GM21576 (cell line): Measurements from ENCODE around the gene NINJ2.

Experiments
- ATAC-seq: cut with Tn5 transposase; IDR thresholded peaks from one replicate; pipeline ENCODE4 v1.9.1; 2021; ENCODE audit warnings: mild to moderate bottlenecking, moderate library complexity; ENCODE audit not compliant: unreplicated experiment

Gene NINJ2

GRCh38 chr12:617304-617915 is 45.8 kb downstream of the NINJ2 start:
- ATAC-seq, result no peak

GRCh38 chr12:615620-616019 is 47.6 kb downstream of the NINJ2 start:
- ATAC-seq, result no peak

DNA sequence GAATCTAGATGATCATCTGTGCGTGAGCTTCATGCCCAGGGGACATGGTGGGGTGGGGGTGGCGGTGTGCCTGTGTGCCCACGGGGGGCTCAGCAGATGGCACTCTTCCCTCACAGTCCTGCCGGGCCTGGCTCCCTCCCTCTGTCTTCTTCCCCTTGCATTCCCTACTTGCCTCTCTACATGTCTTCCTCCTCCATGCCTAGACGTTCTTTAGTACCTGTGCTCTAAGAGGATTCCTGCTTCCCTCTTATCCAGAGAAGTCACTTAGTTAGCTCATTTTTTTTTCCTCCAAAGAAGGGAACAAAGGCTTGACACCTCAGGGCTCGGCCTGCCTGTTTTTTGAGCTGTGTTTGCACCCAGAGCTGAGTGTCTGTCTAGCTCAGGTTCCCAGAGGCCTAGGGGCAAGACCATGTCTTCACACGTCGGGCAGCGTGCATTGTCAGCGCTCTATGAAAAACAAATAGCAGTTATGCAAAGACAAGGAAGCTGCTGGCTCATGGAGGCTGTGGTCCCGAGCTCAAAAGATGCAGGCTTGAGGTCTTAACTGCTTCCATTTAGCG is 48.8 kb downstream of the NINJ2 start:
- ATAC-seq, result no peak

GRCh38 chr12:613996-614395 is 49.2 kb downstream of the NINJ2 start:
- ATAC-seq, result no peak

- no peak for ATAC-seq
Measured at GRCh38 chr12:612886-613285, 50.4 kb downstream of the NINJ2 start.

GRCh38 chr12:612293-612692 is 51.0 kb downstream of the NINJ2 start:
- ATAC-seq, result no peak

DNA sequence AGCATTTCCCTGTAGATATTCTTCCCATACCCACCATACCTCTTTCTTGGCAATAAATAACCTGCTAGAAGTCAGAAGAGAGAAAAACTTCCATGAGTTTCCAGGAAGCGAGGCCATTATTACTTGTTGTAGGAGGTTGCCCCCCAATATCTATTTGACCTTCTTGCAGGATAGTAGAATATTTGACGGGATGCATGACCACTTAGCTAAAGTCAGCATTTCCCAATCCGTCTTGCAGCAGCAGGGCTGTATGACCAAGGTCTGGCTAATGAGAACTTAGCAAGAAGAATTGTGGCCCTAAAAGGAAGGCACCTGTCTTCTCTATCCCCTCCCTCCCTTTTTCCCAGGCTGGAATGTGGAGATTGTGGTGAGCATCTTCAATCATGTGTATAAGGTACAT is 51.5 kb downstream of the NINJ2 start:
- no peak for ATAC-seq

- no peak for ATAC-seq
Measured at GRCh38 chr12:608921-609320, 54.3 kb downstream of the NINJ2 start.

- no peak for ATAC-seq
Measured at GRCh38 chr12:608413-608812, 54.8 kb downstream of the NINJ2 start.

DNA sequence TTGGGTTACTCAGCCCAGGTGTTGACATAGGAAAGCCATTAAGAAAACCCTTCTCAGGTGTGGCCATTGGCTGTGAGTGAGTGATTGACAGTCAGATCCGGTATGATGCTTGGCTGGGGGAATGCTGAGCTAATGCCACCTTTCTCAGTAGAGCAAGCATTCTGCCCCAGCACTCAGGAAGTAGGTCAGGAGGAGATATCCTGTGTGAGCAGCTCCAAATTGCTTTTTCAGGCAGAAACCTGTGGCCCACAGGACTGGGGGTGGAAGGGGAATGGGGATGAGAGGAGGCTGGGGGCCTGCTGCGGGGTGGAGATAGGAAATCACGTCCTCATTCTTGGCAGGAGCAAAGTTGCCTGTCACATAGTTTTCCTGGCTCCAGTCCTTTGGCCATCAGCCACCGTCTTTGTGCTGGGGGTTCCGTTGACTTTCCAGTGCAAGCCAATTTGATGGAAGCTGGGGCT is 55.7 kb downstream of the NINJ2 start:
- no peak for ATAC-seq

DNA sequence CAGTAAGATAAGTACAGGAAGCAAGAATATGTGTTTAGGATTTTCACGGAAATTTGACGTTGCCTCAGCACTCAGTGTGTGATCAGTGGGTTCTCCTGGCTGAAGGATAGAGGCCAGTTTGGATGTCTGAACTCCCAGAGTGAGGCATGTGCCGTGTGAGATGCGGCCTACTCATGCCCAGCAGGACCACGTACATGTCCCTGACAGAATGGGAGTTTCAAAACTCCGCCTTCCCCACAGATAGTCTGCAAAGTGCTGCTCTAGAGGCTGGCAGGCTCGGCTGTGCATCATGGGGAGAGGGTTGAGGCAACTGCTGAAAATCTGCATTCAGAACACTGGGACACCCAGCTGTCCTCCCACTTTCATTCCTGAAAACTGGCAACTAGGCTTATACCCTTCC is 58.3 kb downstream of the NINJ2 start:
- no peak for ATAC-seq

DNA sequence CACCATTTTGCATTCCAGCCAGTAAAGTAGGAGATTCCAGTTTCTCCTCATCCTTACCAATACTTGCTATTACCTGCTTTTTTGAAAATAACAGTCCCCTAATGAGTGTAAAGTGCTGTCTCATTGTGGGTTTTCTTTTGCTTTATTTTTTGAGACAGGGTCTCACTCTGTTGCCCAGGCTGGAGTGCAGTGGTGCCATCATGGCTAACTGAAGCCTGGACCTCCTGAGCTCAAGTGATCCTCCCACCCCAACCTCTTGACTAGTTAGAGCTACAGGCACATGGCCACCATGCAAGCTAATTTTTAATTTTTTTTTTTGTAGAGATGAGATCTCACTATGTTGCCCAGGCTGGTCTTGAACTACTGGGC is 60.6 kb downstream of the NINJ2 start:
- no peak for ATAC-seq

GRCh38 chr12:601976-602699 is 61.1 kb downstream of the NINJ2 start:
- no peak for ATAC-seq

DNA sequence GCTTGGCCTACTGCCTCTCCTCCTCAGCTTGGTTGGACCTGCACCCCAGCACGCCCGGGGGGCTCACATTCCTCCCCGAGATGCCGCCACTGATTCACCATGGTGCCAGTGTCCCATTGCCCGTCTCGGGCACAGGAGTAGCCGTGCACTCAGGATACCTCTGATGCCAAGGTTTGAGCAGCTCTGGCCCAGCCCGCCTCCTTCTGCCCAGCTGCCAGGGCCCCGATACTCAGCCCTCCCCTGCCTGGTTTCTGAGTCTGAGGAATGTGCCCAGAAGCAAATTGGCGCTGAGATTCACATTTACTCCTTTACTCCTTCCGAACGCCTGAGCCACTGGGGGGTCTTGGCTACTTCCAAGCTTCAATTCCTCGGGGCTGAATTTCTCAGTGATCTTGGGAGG is 63.5 kb downstream of the NINJ2 start:
- no peak for ATAC-seq

GRCh38 chr12:597926-598568 is 65.2 kb downstream of the NINJ2 start:
- no peak for ATAC-seq

GRCh38 chr12:593396-594270 is 69.6 kb downstream of the NINJ2 start:
- ATAC-seq, result no peak

- no peak for ATAC-seq
Measured at GRCh38 chr12:592024-592505, 71.2 kb downstream of the NINJ2 start.

DNA sequence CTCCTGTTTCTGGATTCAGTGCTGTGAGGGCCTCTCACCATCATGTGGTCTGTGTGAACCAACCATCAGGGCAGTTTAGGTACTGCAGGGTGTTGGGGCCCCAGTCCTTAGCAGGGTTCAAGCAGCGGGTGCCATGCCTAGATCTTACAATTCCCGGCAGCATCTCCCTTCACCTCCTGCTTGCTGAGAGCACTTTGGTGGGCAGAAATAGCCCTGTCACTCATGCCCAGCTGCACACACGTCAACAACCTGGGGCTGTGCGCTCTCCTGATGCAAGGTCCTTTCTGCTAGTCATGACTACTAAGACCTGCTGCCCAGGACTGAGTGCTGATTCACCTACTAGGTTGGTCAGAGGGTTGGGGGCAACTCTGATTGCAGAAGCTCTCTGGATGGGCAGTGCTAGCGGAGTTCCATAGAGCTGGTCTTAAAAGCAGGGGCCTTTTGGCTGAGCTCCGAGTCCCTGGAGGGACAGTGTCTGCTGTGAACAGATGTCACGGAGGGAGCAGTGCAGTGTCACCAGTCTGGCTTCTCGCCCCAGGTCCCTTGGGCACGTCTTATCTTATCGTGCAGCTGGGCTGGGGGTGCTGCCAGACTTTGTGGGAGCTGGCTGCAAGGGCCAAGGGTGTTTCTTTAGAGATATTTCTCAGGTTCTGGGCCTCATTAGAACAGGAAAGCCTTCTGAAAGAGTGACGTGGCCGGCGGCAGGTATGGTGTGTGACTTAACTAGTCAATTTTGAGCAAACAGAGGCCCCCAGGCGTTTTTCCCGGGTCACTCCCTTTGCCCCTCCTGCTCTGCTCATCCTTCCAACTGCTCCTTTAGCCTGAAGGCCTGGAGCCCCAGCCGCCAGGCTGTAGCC is 71.8 kb downstream of the NINJ2 start:
- no peak for ATAC-seq

DNA sequence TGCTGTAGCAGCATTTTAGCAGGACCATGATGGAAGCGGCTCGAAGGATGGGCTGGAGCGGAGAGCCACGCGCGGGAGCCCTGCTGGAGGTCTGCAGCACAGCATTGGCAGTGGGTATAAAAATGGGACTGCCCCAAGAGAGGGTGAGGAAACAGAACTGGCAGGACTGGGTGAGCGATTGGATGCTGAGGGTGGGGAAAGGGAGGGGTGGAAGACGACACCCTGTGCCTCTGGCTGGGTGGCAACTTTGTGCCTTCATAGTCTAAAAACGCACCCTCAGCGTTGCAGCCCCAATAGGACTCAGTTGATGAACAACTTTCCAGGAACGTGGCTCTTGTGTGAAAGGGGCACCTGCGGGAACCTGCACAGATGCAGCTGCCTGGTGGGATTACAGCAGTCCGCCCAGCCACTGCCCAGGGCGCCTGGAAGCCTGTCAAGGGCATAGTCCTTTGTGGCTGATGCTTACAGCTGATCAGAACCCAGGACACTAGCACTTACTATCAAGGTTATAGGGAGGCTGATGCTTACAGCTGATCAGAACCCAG is 73.0 kb downstream of the NINJ2 start:
- ATAC-seq, result no peak

- no peak for ATAC-seq
Measured at GRCh38 chr12:588646-589045, 74.6 kb downstream of the NINJ2 start.
